ENCODE results near the gene C11orf97.

- TF ChIP-seq CTCF (IDR thresholded peaks at IDR 0.05) (no peak), POLR2A (IDR thresholded peaks at IDR 0.05) (no peak)
Measured at GRCh38 chr11:94469416-94469815, 42.8 kb upstream of the C11orf97 start.
